GM12878 (cell line): Measurements from ENCODE around the gene PAX6.

ENCODE experiments used
- BRCA1 ChIP-seq: IDR thresholded peaks from 2 replicates; pipeline ENCODE4 v1.6.1; 2011; ENCODE audit warnings: low read depth, low read length, improper control_type of control experiment
- CEBPB ChIP-seq, 2 experiments: fragments of 150-350 bp in 1 of 2; IDR thresholded peaks; 2 replicates each; pipeline ENCODE4 v1.6.1; 2012 to 2014; ENCODE audit warnings: low read depth in 2 of 2, low read length in 2 of 2, borderline replicate concordance in 1 of 2, inconsistent platforms in 1 of 2
- ESRRA ChIP-seq: IDR thresholded peaks from 2 replicates; pipeline ENCODE4 v1.6.1; 2012; ENCODE audit warnings: mild to moderate bottlenecking, low read length, improper control_type of control experiment
- FOXM1 ChIP-seq: IDR thresholded peaks from 2 replicates; pipeline ENCODE4 v1.6.1; 2012; ENCODE audit warnings: low read depth, mild to moderate bottlenecking, inconsistent platforms, low read length, moderate library complexity
- MYC ChIP-seq: IDR thresholded peaks from 2 replicates; pipeline ENCODE4 v1.6.1; 2011; ENCODE audit warnings: mild to moderate bottlenecking, low read length, moderate library complexity, inconsistent platforms; ENCODE audit not compliant: insufficient read depth, insufficient replicate concordance, insufficient read length, severe bottlenecking
- PAX8 ChIP-seq: fragments of 450-650 bp; IDR thresholded peaks from 2 replicates; pipeline ENCODE4 v1.6.1; 2017; ENCODE audit warnings: mild to moderate bottlenecking, moderate library complexity
- RAD21 ChIP-seq: IDR thresholded peaks from 2 replicates; pipeline ENCODE4 v1.6.1; 2011; ENCODE audit warnings: mild to moderate bottlenecking, low read depth, low read length, moderate library complexity; ENCODE audit not compliant: insufficient read depth
- SMAD1 ChIP-seq: fragments of 450-650 bp; IDR thresholded peaks from 2 replicates; pipeline ENCODE4 v1.6.1; 2018; ENCODE audit warnings: mild to moderate bottlenecking, low read depth; ENCODE audit not compliant: partially characterized antibody
- SP1 ChIP-seq: IDR thresholded peaks from one replicate; pipeline ENCODE4 v1.6.1; 2011; ENCODE audit warnings: low read depth, low read length
- SREBF1 ChIP-seq: IDR thresholded peaks from 2 replicates; pipeline ENCODE4 v1.6.1; 2012; ENCODE audit warnings: mild to moderate bottlenecking, low read length
- YY1 ChIP-seq: IDR thresholded peaks from 2 replicates; pipeline ENCODE4 v1.6.1; 2011; ENCODE audit warnings: low read depth, mild to moderate bottlenecking, low read length
- TF ChIP-seq, protein P1 (sequence below): IDR thresholded peaks from 2 replicates; pipeline ENCODE4 v1.6.1; 2011; ENCODE audit warnings: borderline replicate concordance, low read depth, mild to moderate bottlenecking, moderate library complexity, mixed read lengths, low read length; ENCODE audit not compliant: insufficient read depth; ENCODE audit errors: extremely low read length
- TF ChIP-seq, protein P2 (sequence below), 3 experiments: IDR thresholded peaks in 2 of 3; conservative IDR thresholded peaks in 1 of 3; 2 replicates each; pipeline ENCODE4 v1.5.1; 2011; ENCODE audit warnings: low read depth in 3 of 3, low read length in 3 of 3, mild to moderate bottlenecking in 3 of 3, control low read depth in 2 of 3, moderate library complexity in 2 of 3, inconsistent platforms in 1 of 3, mixed read lengths in 1 of 3; ENCODE audit not compliant: control insufficient read depth in 2 of 3, insufficient read depth in 1 of 3; ENCODE audit errors: extremely low read depth in 1 of 3
- TF ChIP-seq, protein P3 (sequence below): fragments of 450-650 bp; formaldehyde crosslinking; IDR thresholded peaks from 2 replicates; pipeline ENCODE4 v1.4.0; 2022; ENCODE audit warnings: mild to moderate bottlenecking, moderate library complexity

DNA sequence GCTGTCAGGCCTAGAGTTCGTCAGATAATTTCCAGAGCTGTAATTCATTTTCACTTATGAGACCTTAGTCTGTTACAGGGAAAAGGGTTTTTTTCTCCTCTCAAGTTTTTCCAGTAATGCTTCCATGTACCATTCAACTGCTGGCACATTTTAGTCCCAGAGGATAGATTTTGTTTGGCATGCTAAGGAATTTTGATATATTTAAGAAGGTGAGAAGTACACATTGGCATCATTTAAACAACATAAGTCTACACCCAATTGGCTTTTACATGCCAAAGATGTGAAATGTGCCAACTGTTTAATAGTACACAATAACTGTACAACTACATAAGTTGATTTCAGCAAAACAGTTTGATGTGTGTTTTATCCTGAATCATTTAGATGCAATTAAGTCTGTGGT, 71.0 kb downstream of the PAX6 start:
- TF ChIP-seq BRCA1 (no peak), YY1 (no peak), FOXM1 (no peak), ESRRA (no peak), MYC (no peak), PAX8 (no peak), CEBPB (IDR thresholded peaks at IDR 0.05; ENCODE audit: borderline replicate concordance in 1 of 2, low read depth in 2 of 2, low read length in 2 of 2) (no peak), SREBF1 (no peak), SP1 (no peak), SMAD1 (no peak), RAD21 (no peak)
- TF ChIP-seq, protein P1, sequence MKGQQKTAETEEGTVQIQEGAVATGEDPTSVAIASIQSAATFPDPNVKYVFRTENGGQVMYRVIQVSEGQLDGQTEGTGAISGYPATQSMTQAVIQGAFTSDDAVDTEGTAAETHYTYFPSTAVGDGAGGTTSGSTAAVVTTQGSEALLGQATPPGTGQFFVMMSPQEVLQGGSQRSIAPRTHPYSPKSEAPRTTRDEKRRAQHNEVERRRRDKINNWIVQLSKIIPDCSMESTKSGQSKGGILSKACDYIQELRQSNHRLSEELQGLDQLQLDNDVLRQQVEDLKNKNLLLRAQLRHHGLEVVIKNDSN: no peak
- TF ChIP-seq, protein P2, sequence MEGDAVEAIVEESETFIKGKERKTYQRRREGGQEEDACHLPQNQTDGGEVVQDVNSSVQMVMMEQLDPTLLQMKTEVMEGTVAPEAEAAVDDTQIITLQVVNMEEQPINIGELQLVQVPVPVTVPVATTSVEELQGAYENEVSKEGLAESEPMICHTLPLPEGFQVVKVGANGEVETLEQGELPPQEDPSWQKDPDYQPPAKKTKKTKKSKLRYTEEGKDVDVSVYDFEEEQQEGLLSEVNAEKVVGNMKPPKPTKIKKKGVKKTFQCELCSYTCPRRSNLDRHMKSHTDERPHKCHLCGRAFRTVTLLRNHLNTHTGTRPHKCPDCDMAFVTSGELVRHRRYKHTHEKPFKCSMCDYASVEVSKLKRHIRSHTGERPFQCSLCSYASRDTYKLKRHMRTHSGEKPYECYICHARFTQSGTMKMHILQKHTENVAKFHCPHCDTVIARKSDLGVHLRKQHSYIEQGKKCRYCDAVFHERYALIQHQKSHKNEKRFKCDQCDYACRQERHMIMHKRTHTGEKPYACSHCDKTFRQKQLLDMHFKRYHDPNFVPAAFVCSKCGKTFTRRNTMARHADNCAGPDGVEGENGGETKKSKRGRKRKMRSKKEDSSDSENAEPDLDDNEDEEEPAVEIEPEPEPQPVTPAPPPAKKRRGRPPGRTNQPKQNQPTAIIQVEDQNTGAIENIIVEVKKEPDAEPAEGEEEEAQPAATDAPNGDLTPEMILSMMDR (IDR thresholded peaks at IDR 0.05 in 2 of 3, conservative IDR thresholded peaks at IDR 0.05 in 1 of 3; ENCODE audit: control insufficient read depth in 2 of 3, extremely low read depth in 1 of 3, insufficient read depth in 1 of 3, low read depth in 3 of 3, low read length in 3 of 3): no peak
- TF ChIP-seq, protein P3, sequence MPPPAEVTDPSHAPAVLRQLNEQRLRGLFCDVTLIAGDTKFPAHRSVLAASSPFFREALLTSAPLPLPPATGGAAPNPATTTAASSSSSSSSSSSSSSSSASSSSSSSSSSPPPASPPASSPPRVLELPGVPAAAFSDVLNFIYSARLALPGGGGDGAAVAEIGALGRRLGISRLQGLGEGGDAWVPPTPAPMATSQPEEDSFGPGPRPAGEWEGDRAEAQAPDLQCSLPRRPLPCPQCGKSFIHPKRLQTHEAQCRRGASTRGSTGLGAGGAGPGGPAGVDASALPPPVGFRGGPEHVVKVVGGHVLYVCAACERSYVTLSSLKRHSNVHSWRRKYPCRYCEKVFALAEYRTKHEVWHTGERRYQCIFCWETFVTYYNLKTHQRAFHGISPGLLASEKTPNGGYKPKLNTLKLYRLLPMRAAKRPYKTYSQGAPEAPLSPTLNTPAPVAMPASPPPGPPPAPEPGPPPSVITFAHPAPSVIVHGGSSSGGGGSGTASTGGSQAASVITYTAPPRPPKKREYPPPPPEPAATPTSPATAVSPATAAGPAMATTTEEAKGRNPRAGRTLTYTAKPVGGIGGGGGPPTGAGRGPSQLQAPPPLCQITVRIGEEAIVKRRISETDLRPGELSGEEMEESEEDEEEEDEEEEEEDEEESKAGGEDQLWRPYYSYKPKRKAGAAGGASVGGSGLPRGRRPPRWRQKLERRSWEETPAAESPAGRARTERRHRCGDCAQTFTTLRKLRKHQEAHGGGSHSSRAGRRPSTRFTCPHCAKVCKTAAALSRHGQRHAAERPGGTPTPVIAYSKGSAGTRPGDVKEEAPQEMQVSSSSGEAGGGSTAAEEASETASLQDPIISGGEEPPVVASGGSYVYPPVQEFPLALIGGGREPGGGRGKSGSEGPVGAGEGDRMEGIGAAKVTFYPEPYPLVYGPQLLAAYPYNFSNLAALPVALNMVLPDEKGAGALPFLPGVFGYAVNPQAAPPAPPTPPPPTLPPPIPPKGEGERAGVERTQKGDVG (CRISPR knock-in tag): no peak
